Measurements from ENCODE around the gene HEPACAM.

- TF ChIP-seq POLR2AphosphoS5 (IDR thresholded peaks at IDR 0.05; ENCODE audit: low read depth, low read length) (no peak), POLR2A (IDR thresholded peaks at IDR 0.05; ENCODE audit: low read depth, low read length) (no peak)
These were observed 16.9 kb downstream of the HEPACAM start, which contains the start of gene HEPN1 for GRCh38 chr11:124918950-124919349.

Data from GM12892 (cell line).